PC-3 (cell line): ENCODE measurements around the gene PFKFB4.

Experiments used
- EZH2phosphoT487 ChIP-seq: fragments of 300-600 bp; sonication (generic); IDR thresholded peaks from 2 replicates; pipeline ENCODE4 v1.6.1; 2018; ENCODE audit warnings: mild to moderate bottlenecking, antibody characterized with exemption, low read length, borderline replicate concordance
- TF ChIP-seq, protein P1 (sequence below): fragments of 300-600 bp; sonication (generic); conservative IDR thresholded peaks from 2 replicates; pipeline ENCODE4 v1.5.1; 2017; ENCODE audit warnings: antibody characterized with exemption, low read depth, mild to moderate bottlenecking, low read length

GRCh38 chr3:48528754-48529153 is 27.8 kb downstream of the PFKFB4 start:
- TF ChIP-seq EZH2phosphoT487: no peak
- TF ChIP-seq, protein P1, sequence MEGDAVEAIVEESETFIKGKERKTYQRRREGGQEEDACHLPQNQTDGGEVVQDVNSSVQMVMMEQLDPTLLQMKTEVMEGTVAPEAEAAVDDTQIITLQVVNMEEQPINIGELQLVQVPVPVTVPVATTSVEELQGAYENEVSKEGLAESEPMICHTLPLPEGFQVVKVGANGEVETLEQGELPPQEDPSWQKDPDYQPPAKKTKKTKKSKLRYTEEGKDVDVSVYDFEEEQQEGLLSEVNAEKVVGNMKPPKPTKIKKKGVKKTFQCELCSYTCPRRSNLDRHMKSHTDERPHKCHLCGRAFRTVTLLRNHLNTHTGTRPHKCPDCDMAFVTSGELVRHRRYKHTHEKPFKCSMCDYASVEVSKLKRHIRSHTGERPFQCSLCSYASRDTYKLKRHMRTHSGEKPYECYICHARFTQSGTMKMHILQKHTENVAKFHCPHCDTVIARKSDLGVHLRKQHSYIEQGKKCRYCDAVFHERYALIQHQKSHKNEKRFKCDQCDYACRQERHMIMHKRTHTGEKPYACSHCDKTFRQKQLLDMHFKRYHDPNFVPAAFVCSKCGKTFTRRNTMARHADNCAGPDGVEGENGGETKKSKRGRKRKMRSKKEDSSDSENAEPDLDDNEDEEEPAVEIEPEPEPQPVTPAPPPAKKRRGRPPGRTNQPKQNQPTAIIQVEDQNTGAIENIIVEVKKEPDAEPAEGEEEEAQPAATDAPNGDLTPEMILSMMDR: no peak
